Measurements from ENCODE around the gene ZBTB7C.

ZBTB7C gene

DNA sequence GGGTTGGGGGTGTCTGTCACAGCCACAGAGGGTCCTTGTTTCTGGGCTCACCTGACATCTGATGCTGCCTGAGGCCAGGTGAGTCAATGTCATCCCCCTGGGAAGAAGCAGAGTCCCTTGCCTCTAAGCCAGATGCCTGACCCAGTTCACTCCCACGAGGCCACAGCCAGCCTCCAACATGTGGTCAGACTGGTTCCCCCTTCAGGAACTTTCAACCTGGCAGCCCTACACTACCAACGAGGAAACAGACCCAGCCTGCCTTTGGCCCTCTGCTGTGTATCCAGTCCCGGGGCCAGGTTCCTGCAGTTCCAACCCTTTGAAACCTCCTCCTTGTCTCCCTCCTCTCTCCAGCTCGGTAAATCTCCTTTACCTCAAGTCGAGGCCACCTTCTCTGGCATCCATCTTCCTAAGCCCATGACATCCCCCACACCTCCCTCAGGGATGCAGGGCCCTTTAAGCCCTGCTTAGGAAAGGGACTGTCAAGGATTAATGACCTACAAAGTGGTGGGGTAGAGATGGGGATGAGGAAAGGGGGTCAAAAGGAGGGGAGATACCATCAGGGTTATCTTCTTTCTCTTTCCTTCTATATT is 429.5 kb downstream of the ZBTB7C start:
- no peak for DNase-seq (ENCODE audit: low read depth in 2 of 3, low spot score in 1 of 3)

- DNase-seq (ENCODE audit: low read depth in 2 of 3, low spot score in 1 of 3): no peak
These were observed 430.6 kb downstream of the ZBTB7C start for GRCh38 chr18:47978603-47979002.

GRCh38 chr18:47978141-47978540 is 431.0 kb downstream of the ZBTB7C start:
- DNase-seq (ENCODE audit: low read depth in 2 of 3, low spot score in 1 of 3): no peak

All from stimulated activated CD4-positive, alpha-beta T cell treated with anti-CD3 and anti-CD28 coated beads, Interleukin-12 subunit alpha, Interleukin-12 subunit beta, amount 100 ng/mL, for 48 hours (primary cell).